Amniotic stem cell (primary cell): ENCODE data around the gene PTPRD.

Source experiments
- DNase-seq: peaks from one replicate; lab custom pipeline; 2025; lab: John Stamatoyannopoulos, UW

Gene PTPRD

GRCh38 chr9:8633784-8634183 is 1979.0 kb downstream of the PTPRD start:
- DNase-seq: no peak

GRCh38 chr9:8632493-8632892 is 1980.3 kb downstream of the PTPRD start:
- DNase-seq: no peak

- no peak for DNase-seq
Measured at GRCh38 chr9:8628791-8629190, 1984.0 kb downstream of the PTPRD start.

- DNase-seq: no peak
Measured at GRCh38 chr9:8627976-8628679, 1984.7 kb downstream of the PTPRD start.

- DNase-seq: no peak
Measured at GRCh38 chr9:8622871-8623270, 1989.9 kb downstream of the PTPRD start.

- no peak for DNase-seq
Measured at GRCh38 chr9:8622222-8622802, 1990.5 kb downstream of the PTPRD start.

GRCh38 chr9:8621416-8621815 is 1991.4 kb downstream of the PTPRD start:
- no peak for DNase-seq

GRCh38 chr9:8616414-8616813 is 1996.4 kb downstream of the PTPRD start:
- no peak for DNase-seq

- no peak for DNase-seq
Measured at GRCh38 chr9:8614926-8615440, 1997.8 kb downstream of the PTPRD start.

DNA sequence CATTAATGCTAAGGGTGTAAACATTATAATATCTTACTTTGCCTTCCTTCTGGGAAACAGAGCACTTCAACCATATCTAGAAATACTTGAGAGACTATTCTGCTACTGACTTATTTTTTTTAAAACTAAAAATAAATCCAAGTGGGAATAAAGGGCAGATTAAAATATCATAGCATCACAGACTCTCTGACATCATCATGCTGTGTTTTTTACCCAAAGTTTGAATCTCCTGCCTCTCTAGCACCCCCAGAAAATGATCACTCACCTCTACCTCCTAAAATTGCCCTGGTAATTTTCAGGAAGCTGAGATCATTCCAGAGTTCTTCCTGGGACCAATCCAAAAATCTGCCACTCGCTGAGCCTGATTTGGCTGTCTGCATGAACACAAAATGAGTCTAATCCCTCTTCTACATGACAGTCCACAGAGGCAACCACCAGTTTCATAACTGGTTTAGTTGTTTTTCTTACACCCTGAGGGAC is 1999.4 kb downstream of the PTPRD start:
- no peak for DNase-seq

DNA sequence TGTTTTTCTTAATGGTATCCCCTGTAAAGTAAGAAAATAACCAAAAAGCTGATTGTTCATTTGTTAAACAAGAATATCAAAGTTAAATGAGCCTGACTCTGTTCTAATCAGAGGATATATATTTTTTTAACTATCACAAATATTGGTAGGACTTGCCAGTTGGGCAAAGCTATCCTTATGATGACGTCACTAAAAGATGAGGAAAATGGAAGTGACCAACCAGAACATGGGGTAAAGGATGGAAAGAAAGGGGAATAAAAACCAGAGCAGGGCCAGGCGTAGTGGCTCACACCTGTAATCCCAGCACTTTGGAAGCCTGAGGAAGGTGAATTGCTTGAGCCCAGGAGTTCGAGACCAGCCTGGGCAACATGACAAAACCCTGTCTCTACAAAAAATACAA is 2001.6 kb downstream of the PTPRD start:
- DNase-seq: no peak

DNA sequence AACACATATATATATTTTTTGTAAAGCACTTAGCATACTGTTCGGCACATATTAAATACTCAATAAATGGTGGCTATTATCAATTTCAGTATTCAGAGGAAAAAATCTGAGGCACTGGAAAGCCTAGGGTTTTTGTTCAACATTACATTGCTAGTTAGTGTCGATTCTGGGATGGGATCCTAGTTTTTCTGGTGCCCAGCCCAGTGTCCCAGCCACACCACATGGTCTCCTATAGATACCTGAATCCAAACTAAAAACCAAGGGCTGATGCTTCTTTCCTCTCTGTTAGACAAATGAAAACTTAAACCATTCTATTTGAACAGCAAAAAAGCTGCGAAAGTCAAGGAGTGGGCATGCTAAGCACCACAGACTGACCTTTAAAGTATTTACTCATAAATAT is 2002.5 kb downstream of the PTPRD start:
- no peak for DNase-seq

- no peak for DNase-seq
Measured at GRCh38 chr9:8605096-8605495, 2007.7 kb downstream of the PTPRD start.

GRCh38 chr9:8604201-8604600 is 2008.6 kb downstream of the PTPRD start:
- no peak for DNase-seq

DNA sequence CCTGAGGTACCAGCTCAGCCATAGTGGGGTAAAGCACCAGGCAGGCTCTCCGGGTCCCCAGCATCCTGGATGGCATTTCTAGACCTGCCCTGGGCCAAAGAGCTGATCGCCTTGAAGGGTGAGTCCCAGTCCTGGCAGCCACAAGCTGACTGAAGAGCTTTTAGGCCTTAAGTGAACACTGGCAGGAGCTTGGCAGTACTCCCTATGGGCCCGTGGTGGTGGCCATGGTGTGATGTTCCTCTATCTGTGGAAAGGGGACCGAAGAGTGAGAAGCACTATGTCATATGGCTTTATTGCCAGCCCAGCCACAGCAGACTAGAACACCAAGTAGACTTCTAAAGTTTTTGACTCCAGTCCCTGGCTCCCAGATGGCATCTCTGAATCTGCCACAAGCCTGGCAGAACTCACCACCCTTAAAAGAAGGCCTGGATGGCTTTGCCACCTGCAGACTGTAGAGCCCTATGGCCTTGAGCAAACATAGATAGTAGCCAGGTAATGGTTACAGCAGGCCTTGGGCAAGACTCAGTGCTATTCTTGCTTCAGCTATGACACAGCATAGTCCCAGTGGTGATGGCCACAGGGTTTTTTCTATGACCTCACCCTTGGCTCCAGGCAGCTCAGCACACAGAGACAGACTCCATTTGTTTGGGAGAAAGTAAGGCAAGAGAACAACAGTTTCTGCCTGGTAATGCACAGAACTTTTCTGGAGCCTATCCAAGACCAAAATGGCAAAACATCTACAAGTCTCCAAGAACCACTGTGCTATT is 2011.7 kb downstream of the PTPRD start:
- no peak for DNase-seq

GRCh38 chr9:8599937-8600336 is 2012.9 kb downstream of the PTPRD start:
- DNase-seq: no peak

GRCh38 chr9:8589476-8589875 is 2023.3 kb downstream of the PTPRD start:
- no peak for DNase-seq

- no peak for DNase-seq
Measured at GRCh38 chr9:8585036-8585435, 2027.8 kb downstream of the PTPRD start.

DNA sequence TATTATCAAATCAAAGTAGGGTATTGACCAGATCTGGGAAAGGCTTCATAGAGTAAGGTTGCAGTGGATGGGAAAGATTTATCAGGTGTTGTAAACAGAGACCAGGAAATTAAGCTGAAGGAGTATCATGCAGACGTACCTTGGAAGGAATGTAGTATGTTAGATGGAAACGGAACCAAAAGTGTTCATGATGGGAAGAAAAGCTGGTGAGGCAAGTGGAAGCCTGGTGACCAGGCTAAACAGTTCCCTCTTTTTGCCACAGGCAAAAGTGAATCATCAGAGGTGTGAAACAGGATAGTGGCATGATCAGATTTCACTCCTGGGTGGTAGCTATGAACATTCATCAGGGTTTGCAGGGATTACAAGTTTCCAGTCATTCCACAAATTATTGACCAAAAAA is 2033.1 kb downstream of the PTPRD start:
- no peak for DNase-seq

GRCh38 chr9:8576741-8577140 is 2036.1 kb downstream of the PTPRD start:
- no peak for DNase-seq

DNA sequence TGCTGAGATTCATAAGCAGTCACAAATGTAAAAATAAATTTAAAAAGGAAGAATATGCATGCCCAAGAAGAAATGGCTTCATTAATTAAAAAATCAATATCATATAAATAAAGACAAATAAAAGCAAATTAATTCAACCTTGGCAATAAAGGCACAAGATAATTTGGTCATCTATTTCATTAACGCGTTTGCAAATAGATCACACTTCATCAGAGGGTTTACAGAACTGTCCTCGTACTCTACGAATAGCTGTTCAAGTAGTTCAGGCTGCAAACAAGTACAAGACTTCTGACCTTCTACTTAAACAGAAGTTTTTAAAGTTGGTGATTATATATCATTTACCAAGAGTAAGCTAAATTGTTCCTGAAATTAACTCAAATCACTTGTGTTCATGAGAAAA is 2038.0 kb downstream of the PTPRD start:
- no peak for DNase-seq

- DNase-seq: no peak
Measured at GRCh38 chr9:8572209-8572608, 2040.6 kb downstream of the PTPRD start.

- no peak for DNase-seq
Measured at GRCh38 chr9:8571643-8572042, 2041.2 kb downstream of the PTPRD start.
